GM12892 (cell line): Measurements from ENCODE around the gene POLH.

Experiments used
- POLR2A ChIP-seq: IDR thresholded peaks from 2 replicates; pipeline ENCODE4 v1.6.1; 2011; ENCODE audit warnings: low read depth, low read length, control low read depth
- POLR2AphosphoS5 ChIP-seq: IDR thresholded peaks from 2 replicates; pipeline ENCODE4 v1.6.1; 2011; ENCODE audit warnings: low read depth, low read length, control low read depth
- TAF1 ChIP-seq: IDR thresholded peaks from 2 replicates; pipeline ENCODE4 v1.6.1; 2011; ENCODE audit warnings: low read depth, mild to moderate bottlenecking, control low read depth, low read length, borderline replicate concordance

- TF ChIP-seq TAF1 (no peak), POLR2A (no peak), POLR2AphosphoS5 (no peak)
These were observed 46.6 kb downstream of the POLH start for GRCh38 chr6:43622541-43622940.
